Thymus (tissue), 11 donors: Measurements from ENCODE around the gene NSD2. TPM values are rescaled to one million over a fixed set of nuclear protein-coding genes. Genes with fewer than 3 reads are reported as not detected.

Experiments used
- DNase-seq, 9 donors: peaks; one replicate each; pipeline ENCODE4 v3.0.0-alpha.2; 2013; ENCODE audit warnings: low spot score in 9 of 9, low read depth in 6 of 9, missing footprints in 1 of 9
- H3K27ac ChIP-seq, 2 donors: one replicate each; pipeline ENCODE4 v1.5.1; 2013; ENCODE audit warnings: control low read depth in 1 of 2, low read depth in 1 of 2, low read length in 1 of 2, mild to moderate bottlenecking in 1 of 2, moderate library complexity in 1 of 2
- H3K27me3 ChIP-seq, 2 donors: one replicate each; pipeline ENCODE4 v1.5.1; 2013; ENCODE audit warnings: low read length in 1 of 2; ENCODE audit not compliant: control insufficient read depth in 2 of 2, insufficient read depth in 1 of 2
- H3K36me3 ChIP-seq, 2 donors: one replicate each; pipeline ENCODE4 v1.5.1; 2013; ENCODE audit warnings: low read length in 1 of 2, mild to moderate bottlenecking in 1 of 2, moderate library complexity in 1 of 2; ENCODE audit not compliant: control insufficient read depth in 2 of 2, insufficient read depth in 2 of 2
- H3K4me1 ChIP-seq, 2 donors: one replicate each; pipeline ENCODE4 v1.5.1; 2013; ENCODE audit warnings: low read length in 2 of 2; ENCODE audit not compliant: control insufficient read depth in 2 of 2, insufficient read depth in 2 of 2
- H3K4me3 ChIP-seq, 2 donors: one replicate each; pipeline ENCODE4 v1.5.1; 2013; ENCODE audit warnings: low read length in 2 of 2, control low read depth in 1 of 2, mild to moderate bottlenecking in 1 of 2
- H3K9me3 ChIP-seq, 2 donors: one replicate each; pipeline ENCODE4 v1.5.1; 2013; ENCODE audit warnings: low read length in 1 of 2, mild to moderate bottlenecking in 1 of 2; ENCODE audit not compliant: control insufficient read depth in 2 of 2, insufficient read depth in 1 of 2
- WGBS: extraction: QIAGEN DNeasy Blood & Tissue Kit; methylation state at CpG from one replicate; pipeline ENCODE4 v1.1.7; 2013; 5-methylcytosine and 5-hydroxymethylcytosine counted together
- polyA plus RNA-seq: library from polyadenylated mRNA; stranded (reverse); fragments of 200-250 nt; gene quantifications from one replicate; pipeline ENCODE4 v1.2.3, GENCODE V29; 2013
- total RNA-seq: library from RNA; stranded (reverse); fragments of 120-200 nt; gene quantifications from one replicate; pipeline ENCODE4 v1.2.4, GENCODE V29; 2013
- donor health status: healthy.

Gene NSD2
- total and polyA plus RNA-seq, 2 donors = 18.6 to 65.3 TPM

DNA sequence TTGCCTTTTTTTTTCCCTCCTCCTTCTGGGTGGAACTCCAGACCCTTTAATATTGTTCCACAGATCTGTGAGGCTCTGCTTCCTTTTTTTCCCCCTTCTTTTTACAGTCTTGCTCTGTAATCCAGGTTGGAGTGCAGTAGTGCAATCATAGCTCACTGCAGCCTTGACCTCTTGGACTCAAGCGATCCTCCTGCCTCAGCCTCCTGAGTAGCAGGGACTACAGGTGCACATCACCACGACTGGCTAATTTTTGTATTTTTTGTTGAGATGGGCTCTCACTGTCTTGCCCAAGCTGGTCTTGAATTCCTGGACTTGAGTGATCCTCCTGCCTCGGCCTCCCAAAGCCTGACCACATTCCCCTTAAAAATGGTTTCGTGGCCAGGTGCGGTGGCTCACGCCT lies 26.8 kb downstream of the NSD2 start:
- H3K4me1 ChIP-seq = peaks cover 0 to 15% of the 10 kb centered on the region in 2 donors
- no peaks in the 10 kb centered on the region for H3K9me3 ChIP-seq
- H3K4me3 ChIP-seq = no peak overlapping the region
- H3K27ac ChIP-seq = no peak overlapping the region
- H3K27me3 ChIP-seq = no peaks in the 10 kb centered on the region
- no peak for DNase-seq
- 95% methylated on average over 6 of the region's 6 CpGs for WGBS
- peaks cover 34 to 66% of the 10 kb centered on the region in 2 donors for H3K36me3 ChIP-seq

DNA sequence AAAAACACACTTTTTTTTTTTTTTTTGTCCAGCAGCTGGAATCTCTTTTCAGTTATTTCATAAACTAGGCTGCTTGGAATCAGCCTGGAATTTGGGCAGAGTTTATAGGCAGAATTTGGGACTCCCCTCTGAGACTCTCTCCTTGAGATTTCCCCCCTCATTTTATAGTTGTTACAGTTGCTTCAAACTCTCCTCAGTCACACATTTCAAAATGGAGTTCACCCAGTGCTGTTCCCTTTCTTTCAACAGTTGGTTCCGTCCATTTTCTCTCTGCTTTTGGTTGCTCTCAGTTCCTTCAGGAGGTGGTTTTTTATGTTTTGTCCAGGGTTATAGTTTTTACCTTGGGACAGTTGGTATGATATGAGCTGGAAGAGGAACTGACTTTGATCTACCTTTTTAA lies 27.5 kb downstream of the NSD2 start:
- no peak for DNase-seq
- no peaks in the 10 kb centered on the region for H3K9me3 ChIP-seq
- peaks cover 0 to 15% of the 10 kb centered on the region in 2 donors for H3K4me1 ChIP-seq
- 89% methylated on average over 1 of the region's 1 CpG for WGBS
- peak overlapping the region; percentile 10 to 48 for H3K27ac ChIP-seq
- H3K4me3 ChIP-seq = no peak overlapping the region
- H3K36me3 ChIP-seq = peaks cover 32 to 65% of the 10 kb centered on the region in 2 donors
- H3K27me3 ChIP-seq = no peaks in the 10 kb centered on the region

DNA sequence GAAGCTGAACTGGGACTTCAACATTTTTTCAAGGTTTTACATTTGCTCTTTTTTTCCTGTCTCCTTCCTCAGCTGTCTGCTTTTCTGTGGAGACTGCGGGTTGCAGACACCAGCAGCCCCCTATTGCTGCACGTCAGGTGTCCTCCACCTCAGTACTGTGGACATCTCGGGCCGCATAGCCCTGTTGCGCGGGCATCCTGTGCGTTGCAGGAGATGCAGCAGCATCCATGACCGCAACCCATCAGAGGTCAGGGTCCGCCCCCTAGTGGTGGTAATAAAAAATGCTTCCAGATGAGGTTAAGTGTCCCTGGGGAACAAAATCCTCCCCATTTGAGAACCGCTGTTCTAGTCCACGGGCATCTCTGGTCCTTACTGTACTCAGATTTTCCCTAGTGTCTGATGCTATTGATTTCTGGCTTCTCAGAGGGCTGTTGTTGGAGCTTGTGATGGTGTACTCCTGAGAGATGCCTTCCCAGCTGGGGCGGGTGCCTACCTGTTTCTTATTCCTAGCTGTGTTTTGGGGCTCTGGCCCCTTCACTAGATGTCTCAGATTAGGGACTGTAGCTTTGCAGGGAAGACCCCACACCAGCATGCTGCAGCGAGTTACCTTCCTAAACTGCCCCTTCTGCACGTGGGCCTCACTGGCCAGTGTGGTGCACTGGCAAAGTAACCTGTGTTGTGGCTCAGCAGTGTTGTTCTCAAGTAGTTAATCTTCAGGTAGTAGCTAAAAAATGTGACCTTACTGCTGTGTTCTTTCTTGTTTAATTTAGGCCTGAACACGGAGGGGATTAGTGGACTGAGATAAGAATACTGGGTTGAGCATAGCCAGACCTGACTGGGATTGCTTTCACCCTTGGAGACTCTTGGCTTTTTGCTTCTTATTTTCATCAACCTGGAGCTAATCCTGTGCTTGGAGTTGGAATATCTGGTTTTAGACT lies 28.2 kb downstream of the NSD2 start:
- WGBS = 32% methylated on average over 15 of the region's 15 CpGs
- H3K36me3 ChIP-seq = peaks cover 31 to 66% of the 10 kb centered on the region in 2 donors
- DNase-seq = peak; percentile 61 to 87 (median 77)
- H3K9me3 ChIP-seq = no peaks in the 10 kb centered on the region
- H3K27me3 ChIP-seq = no peaks in the 10 kb centered on the region
- H3K27ac ChIP-seq = peak overlapping the region in 1 of 2 donors; percentile 48
- peaks cover 0 to 15% of the 10 kb centered on the region in 2 donors for H3K4me1 ChIP-seq
- no peak overlapping the region for H3K4me3 ChIP-seq

DNA sequence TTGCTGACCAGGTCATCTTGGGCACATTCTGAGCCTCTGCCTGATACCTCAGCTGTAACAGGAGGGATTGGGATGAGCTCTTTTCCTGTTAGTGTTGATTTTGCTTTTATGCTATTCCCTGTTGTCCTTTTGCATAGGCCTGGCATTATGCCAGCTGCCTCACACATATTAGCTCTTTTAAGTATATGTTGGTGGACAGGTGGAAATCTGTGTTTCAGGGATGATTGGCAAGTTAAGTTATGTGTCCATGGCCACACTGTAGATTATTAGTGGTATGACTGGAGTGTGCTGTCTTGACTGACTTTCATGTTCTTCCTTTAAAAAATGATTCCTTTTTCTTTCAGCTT lies 28.9 kb downstream of the NSD2 start:
- Histone ChIP-seq H3K4me1 (peaks cover 0 to 15% of the 10 kb centered on the region in 2 donors), H3K36me3 (peaks cover 31 to 68% of the 10 kb centered on the region in 2 donors), H3K27me3 (no peaks in the 10 kb centered on the region), H3K9me3 (no peaks in the 10 kb centered on the region), H3K4me3 (no peak overlapping the region), H3K27ac (no peak overlapping the region)
- no peak for DNase-seq

DNA sequence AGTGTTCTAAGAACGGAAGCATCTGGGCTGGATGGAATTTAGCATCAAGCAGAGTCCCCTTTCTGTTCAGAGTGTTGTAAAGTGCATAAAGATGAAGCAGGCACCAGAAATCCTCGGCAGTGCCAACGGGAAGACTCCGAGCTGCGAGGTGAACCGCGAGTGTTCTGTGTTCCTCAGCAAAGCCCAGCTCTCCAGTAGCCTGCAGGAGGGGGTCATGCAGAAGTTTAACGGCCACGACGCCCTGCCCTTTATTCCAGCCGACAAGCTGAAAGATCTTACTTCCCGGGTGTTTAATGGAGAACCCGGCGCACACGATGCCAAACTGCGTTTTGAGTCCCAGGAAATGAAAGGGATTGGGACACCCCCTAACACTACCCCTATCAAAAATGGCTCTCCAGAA lies 29.4 kb downstream of the NSD2 start:
- Histone ChIP-seq H3K4me1 (peaks cover 0 to 17% of the 10 kb centered on the region in 2 donors), H3K9me3 (peaks cover 0 to 3% of the 10 kb centered on the region in 2 donors), H3K36me3 (peaks cover 36 to 70% of the 10 kb centered on the region in 2 donors), H3K27me3 (no peaks in the 10 kb centered on the region), H3K4me3 (no peak overlapping the region), H3K27ac (no peak overlapping the region)
- 97% methylated on average over 16 of the region's 16 CpGs for WGBS
- no peak for DNase-seq

DNA sequence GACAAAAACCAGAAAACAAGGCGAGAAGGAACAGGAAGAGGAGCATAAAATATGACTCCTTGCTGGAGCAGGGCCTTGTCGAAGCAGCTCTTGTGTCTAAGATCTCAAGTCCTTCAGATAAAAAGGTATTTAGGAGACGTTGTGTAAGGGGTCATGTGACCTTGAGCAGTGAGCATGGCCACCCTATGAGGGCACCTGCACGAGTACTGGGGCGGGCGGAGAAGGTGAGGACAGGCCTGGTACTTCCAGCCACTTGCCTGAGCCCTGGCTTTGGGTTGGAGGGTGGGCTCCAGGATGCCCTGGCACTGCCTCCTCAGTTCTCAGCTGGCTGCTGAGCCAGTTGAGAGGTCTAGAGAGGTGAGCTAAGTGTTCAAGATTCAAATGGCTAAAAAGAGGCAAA lies 29.9 kb downstream of the NSD2 start:
- Histone ChIP-seq H3K4me3 (no peak overlapping the region), H3K36me3 (peaks cover 41 to 70% of the 10 kb centered on the region in 2 donors), H3K9me3 (peaks cover 0 to 3% of the 10 kb centered on the region in 2 donors), H3K4me1 (peaks cover 0 to 14% of the 10 kb centered on the region in 2 donors), H3K27me3 (no peaks in the 10 kb centered on the region), H3K27ac (no peak overlapping the region)
- no peak for DNase-seq
- WGBS = 95% methylated on average over 6 of the region's 6 CpGs

DNA sequence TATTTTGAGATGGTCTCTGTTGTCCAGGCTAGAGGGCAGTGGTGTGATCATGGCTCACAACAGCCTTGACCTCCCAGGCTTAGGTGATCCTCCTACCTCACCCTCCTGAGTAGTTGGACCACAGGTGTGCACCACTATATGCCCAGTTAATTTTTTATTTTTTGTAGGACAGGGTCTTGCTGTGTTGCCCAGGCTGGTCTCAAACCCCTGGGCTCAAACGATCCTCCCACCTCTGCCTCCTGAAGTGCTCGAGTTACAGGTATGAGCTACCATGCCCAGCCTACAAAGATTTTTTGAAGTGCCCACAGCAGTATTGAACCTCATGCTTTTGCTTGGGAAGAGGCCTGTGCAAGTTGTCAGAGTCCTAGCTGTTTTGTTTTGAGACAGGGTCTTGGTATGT lies 31.1 kb downstream of the NSD2 start:
- peaks cover 0 to 3% of the 10 kb centered on the region in 2 donors for H3K9me3 ChIP-seq
- peaks cover 0 to 14% of the 10 kb centered on the region in 2 donors for H3K4me1 ChIP-seq
- 95% methylated on average over 2 of the region's 2 CpGs for WGBS
- H3K27me3 ChIP-seq = no peaks in the 10 kb centered on the region
- peaks cover 46 to 76% of the 10 kb centered on the region in 2 donors for H3K36me3 ChIP-seq
- no peak overlapping the region for H3K4me3 ChIP-seq
- no peak for DNase-seq
- H3K27ac ChIP-seq = no peak overlapping the region

DNA sequence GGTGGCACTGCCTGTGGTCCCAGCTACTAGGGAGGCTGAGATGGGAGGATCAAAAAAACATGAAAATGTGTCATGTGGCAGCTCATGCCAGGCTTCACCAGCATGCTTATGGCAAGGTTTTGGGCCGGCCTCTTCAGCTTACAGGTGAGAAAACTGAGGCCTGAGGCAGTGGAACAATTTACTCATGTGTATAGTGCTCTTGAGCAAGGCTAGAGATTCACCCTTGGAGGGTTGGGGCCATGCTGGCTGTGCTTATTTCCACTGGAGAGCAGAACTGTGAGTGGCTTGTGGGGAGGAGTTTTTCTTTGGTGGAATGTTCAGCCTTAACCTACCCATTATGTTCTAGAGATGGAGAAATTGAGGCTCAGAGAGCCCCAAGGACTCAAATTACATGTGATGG lies 31.8 kb downstream of the NSD2 start:
- WGBS = 96% methylated on average over 1 of the region's 1 CpG
- no peak for DNase-seq
- H3K4me3 ChIP-seq = no peak overlapping the region
- H3K36me3 ChIP-seq = peaks cover 51 to 84% of the 10 kb centered on the region in 2 donors
- peaks cover 0 to 14% of the 10 kb centered on the region in 2 donors for H3K4me1 ChIP-seq
- H3K27me3 ChIP-seq = no peaks in the 10 kb centered on the region
- H3K27ac ChIP-seq = no peak overlapping the region
- H3K9me3 ChIP-seq = peaks cover 0 to 3% of the 10 kb centered on the region in 2 donors

DNA sequence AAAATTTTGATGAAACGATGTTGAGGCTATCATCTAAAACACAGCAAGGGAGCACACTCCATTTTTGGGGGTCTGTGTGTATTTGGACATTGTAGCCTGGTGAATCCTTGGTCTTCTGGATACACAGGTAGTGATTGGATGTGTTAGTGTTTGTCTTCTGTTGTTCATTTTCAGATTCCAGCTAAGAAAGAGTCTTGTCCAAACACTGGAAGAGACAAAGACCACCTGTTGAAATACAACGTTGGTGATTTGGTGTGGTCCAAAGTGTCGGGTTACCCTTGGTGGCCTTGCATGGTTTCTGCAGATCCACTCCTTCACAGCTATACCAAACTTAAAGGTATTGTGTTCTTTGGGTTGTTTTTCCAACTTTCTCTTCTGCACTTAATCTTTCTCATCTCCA lies 32.8 kb downstream of the NSD2 start:
- H3K36me3 ChIP-seq = peaks cover 61 to 94% of the 10 kb centered on the region in 2 donors
- DNase-seq = no peak
- H3K27ac ChIP-seq = no peak overlapping the region
- H3K9me3 ChIP-seq = peaks cover 0 to 3% of the 10 kb centered on the region in 2 donors
- peaks cover 0 to 13% of the 10 kb centered on the region in 2 donors for H3K4me1 ChIP-seq
- WGBS = 96% methylated on average over 3 of the region's 3 CpGs
- no peaks in the 10 kb centered on the region for H3K27me3 ChIP-seq
- H3K4me3 ChIP-seq = no peak overlapping the region
